H1 (cell line): ENCODE data around the gene TDP2. TPM values are rescaled to one million over a fixed set of nuclear protein-coding genes. Genes with fewer than 3 reads are reported as not detected.

ENCODE experiments used
- CTCF ChIA-PET: fragments of 300-600 bp; sonication (Branson Sonifier 250); formaldehyde crosslinking; loops from one replicate; lab custom pipeline; 2021; ENCODE audit not compliant: partially characterized antibody; lab: Charles Lee
- POLR2A ChIA-PET: fragments of 300-600 bp; sonication (Branson Sonifier 250); formaldehyde crosslinking; loops from one replicate; lab custom pipeline; 2021; ENCODE audit warnings: inconsistent platforms; ENCODE audit not compliant: partially characterized antibody; lab: Charles Lee
- DNase-seq, 2 experiments: peaks; one replicate each; pipeline versions ENCODE4 v3.0.0 to v3.0.0-alpha.2; 2010 to 2022; ENCODE audit warnings: low spot score in 2 of 2, low read depth in 1 of 2, mixed read lengths in 1 of 2
- FAIRE-seq: peaks from 2 replicates; lab custom pipeline; 2011; peaks lifted over from hg19 to GRCh38; lab: Jason Lieb, UNC
- H2AFZ ChIP-seq: 2 replicates; pipeline ENCODE4 v1.8.1; 2012; ENCODE audit warnings: low read length, inconsistent platforms
- H2AK5ac ChIP-seq: 2 replicates; pipeline ENCODE4 v1.6.1; 2013; ENCODE audit warnings: low read depth, low read length
- H2BK120ac ChIP-seq: replicated peaks from 2 replicates; pipeline ENCODE3; 2013; ENCODE audit warnings: low read depth, low read length, inconsistent platforms
- H2BK12ac ChIP-seq: 2 replicates; pipeline ENCODE4 v1.6.1; 2013; ENCODE audit warnings: low read depth, low read length
- H2BK15ac ChIP-seq: 2 replicates; pipeline ENCODE4 v1.6.1; 2013; ENCODE audit warnings: low read length
- H2BK20ac ChIP-seq: 2 replicates; pipeline ENCODE4 v1.6.1; 2013; ENCODE audit warnings: low read length
- H2BK5ac ChIP-seq: 2 replicates; pipeline ENCODE4 v1.6.1; 2013; ENCODE audit warnings: low read depth, low read length
- H3K14ac ChIP-seq: 2 replicates; pipeline ENCODE4 v1.6.1; 2013; ENCODE audit warnings: inconsistent platforms; ENCODE audit not compliant: insufficient read length
- H3K18ac ChIP-seq: 2 replicates; pipeline ENCODE4 v1.6.1; 2013; ENCODE audit warnings: low read length; ENCODE audit errors: extremely low read depth
- H3K23ac ChIP-seq: 2 replicates; pipeline ENCODE4 v1.6.1; 2013; ENCODE audit warnings: inconsistent platforms; ENCODE audit not compliant: insufficient read length
- H3K23me2 ChIP-seq: 2 replicates; pipeline ENCODE4 v1.6.1; 2013; ENCODE audit warnings: low read depth, low read length
- H3K27ac ChIP-seq: 2 replicates; pipeline ENCODE4 v1.6.1; 2011; ENCODE audit warnings: low read depth, low read length, inconsistent platforms
- H3K27me3 ChIP-seq, 4 experiments: replicated peaks in 1 of 4; 1 replicate in 1 of 4; 2 replicates in 3 of 4; pipeline versions ENCODE4 v1.6.1 to v1.8.1; 2011 to 2013; ENCODE audit warnings: low read length in 3 of 4, mild to moderate bottlenecking in 3 of 4, inconsistent platforms in 2 of 4, mixed read lengths in 2 of 4, moderate library complexity in 1 of 4; ENCODE audit not compliant: control insufficient read depth in 3 of 4, insufficient read depth in 3 of 4; ENCODE audit errors: extremely low read depth in 1 of 4
- H3K36me3 ChIP-seq, 4 experiments: 2 replicates each; pipeline versions ENCODE4 v1.6.1 to v1.8.1; 2011 to 2013; ENCODE audit warnings: mild to moderate bottlenecking in 4 of 4, low read length in 3 of 4, moderate library complexity in 2 of 4, control low read depth in 1 of 4, inconsistent platforms in 1 of 4; ENCODE audit not compliant: insufficient read depth in 4 of 4, control insufficient read depth in 2 of 4
- H3K4ac ChIP-seq: replicated peaks from 2 replicates; pipeline ENCODE3; 2013; ENCODE audit warnings: low read length, low read depth, mixed read lengths, inconsistent platforms; ENCODE audit not compliant: insufficient read length
- H3K4me1 ChIP-seq, 4 experiments: replicated peaks in 1 of 4; 1 replicate in 1 of 4; 2 replicates in 3 of 4; pipeline versions ENCODE4 v1.6.1 to v1.8.1; 2011 to 2013; ENCODE audit warnings: low read length in 3 of 4, inconsistent platforms in 2 of 4, mixed read lengths in 1 of 4; ENCODE audit not compliant: insufficient read depth in 4 of 4, control insufficient read depth in 3 of 4
- H3K4me2 ChIP-seq, 2 experiments: 2 replicates each; pipeline versions ENCODE4 v1.6.1 to v1.8.1; 2011 to 2013; ENCODE audit warnings: low read depth in 2 of 2, low read length in 2 of 2, control low read depth in 1 of 2, inconsistent platforms in 1 of 2, mild to moderate bottlenecking in 1 of 2; ENCODE audit not compliant: insufficient read depth in 1 of 2
- H3K4me3 ChIP-seq, 4 experiments: fragments of 200-600, 300-600 bp in 1 of 4; sonication (generic), shearing (Covaris generic), sonication (Bioruptor Twin) in 1 of 4; 2 replicates each; pipeline versions ENCODE4 v1.5.1 to v1.8.1; 2011 to 2016; ENCODE audit warnings: low read length in 4 of 4, low read depth in 3 of 4, control low read depth in 2 of 4, inconsistent platforms in 2 of 4, mild to moderate bottlenecking in 2 of 4, mixed read lengths in 1 of 4, moderate library complexity in 1 of 4; ENCODE audit not compliant: insufficient read depth in 2 of 4; ENCODE audit errors: extremely low read depth in 1 of 4
- H3K56ac ChIP-seq: replicated peaks from 2 replicates; pipeline ENCODE3; 2013; ENCODE audit warnings: low read depth, mild to moderate bottlenecking, mixed read lengths, low read length, inconsistent platforms; ENCODE audit not compliant: insufficient read length
- H3K79me1 ChIP-seq: 2 replicates; pipeline ENCODE4 v1.6.1; 2013; ENCODE audit warnings: low read depth, low read length, control low read depth
- H3K79me2 ChIP-seq, 2 experiments: 2 replicates each; pipeline versions ENCODE4 v1.6.1 to v1.8.1; 2012 to 2013; ENCODE audit warnings: low read length in 2 of 2, mild to moderate bottlenecking in 2 of 2, inconsistent platforms in 1 of 2; ENCODE audit not compliant: insufficient read depth in 2 of 2, control insufficient read depth in 1 of 2
- H3K9ac ChIP-seq, 4 experiments: replicated peaks in 1 of 4; 1 replicate in 1 of 4; 2 replicates in 3 of 4; pipeline versions ENCODE4 v1.6.1 to v1.8.1; 2011 to 2013; ENCODE audit warnings: low read depth in 3 of 4, low read length in 3 of 4, control low read depth in 2 of 4, mild to moderate bottlenecking in 2 of 4, moderate library complexity in 2 of 4, inconsistent platforms in 1 of 4; ENCODE audit errors: extremely low read depth in 1 of 4
- H3K9me3 ChIP-seq, 2 experiments: 2 replicates each; pipeline versions ENCODE4 v1.6.1 to v1.8.1; 2012 to 2013; ENCODE audit warnings: mild to moderate bottlenecking in 2 of 2, moderate library complexity in 2 of 2, control low read depth in 1 of 2, inconsistent platforms in 1 of 2, low read depth in 1 of 2, low read length in 1 of 2, mixed read lengths in 1 of 2; ENCODE audit not compliant: insufficient read depth in 2 of 2
- H4K20me1 ChIP-seq, 2 experiments: replicated peaks in 1 of 2; 2 replicates each; pipeline versions ENCODE3 to v1.8.1; 2011 to 2013; ENCODE audit warnings: inconsistent platforms in 2 of 2, low read length in 2 of 2, mild to moderate bottlenecking in 1 of 2; ENCODE audit not compliant: insufficient read depth in 2 of 2, control insufficient read depth in 1 of 2
- H4K5ac ChIP-seq: 2 replicates; pipeline ENCODE4 v1.6.1; 2013; ENCODE audit warnings: low read length, low read depth, mixed read lengths, inconsistent platforms; ENCODE audit not compliant: insufficient read length
- H4K8ac ChIP-seq: 2 replicates; pipeline ENCODE4 v1.8.0; 2013; ENCODE audit warnings: mild to moderate bottlenecking, moderate library complexity, low read length, inconsistent platforms; ENCODE audit not compliant: insufficient read depth; ENCODE audit errors: extremely low read depth
- H4K91ac ChIP-seq: replicated peaks from 2 replicates; pipeline ENCODE3; 2013; ENCODE audit warnings: low read length, mixed read lengths, inconsistent platforms; ENCODE audit not compliant: insufficient read length
- GABPA ChIP-seq: IDR thresholded peaks from 2 replicates; pipeline ENCODE4 v1.6.1; 2011; ENCODE audit warnings: mild to moderate bottlenecking, low read length, moderate library complexity, borderline replicate concordance; ENCODE audit not compliant: insufficient read depth
- GTF2F1 ChIP-seq: IDR thresholded peaks from 2 replicates; pipeline ENCODE4 v1.6.1; 2012; ENCODE audit warnings: low read depth, low read length, improper control_type of control experiment, borderline replicate concordance
- HDAC2 ChIP-seq, 2 experiments: fragments of 300-600 bp in 1 of 2; sonication (generic) in 1 of 2; IDR thresholded peaks; 2 replicates each; pipeline ENCODE4 v1.6.1; 2011 to 2012; ENCODE audit warnings: low read depth in 2 of 2, low read length in 2 of 2, mild to moderate bottlenecking in 2 of 2, moderate library complexity in 2 of 2, borderline replicate concordance in 1 of 2, inconsistent platforms in 1 of 2
- JUND ChIP-seq: IDR thresholded peaks from 2 replicates; pipeline ENCODE4 v1.6.1; 2011; ENCODE audit warnings: mild to moderate bottlenecking, improper control_type of control experiment, low read length
- KDM4A ChIP-seq: IDR thresholded peaks from one replicate; pipeline ENCODE4 v1.7.1; 2012; ENCODE audit warnings: low read depth, mild to moderate bottlenecking, moderate library complexity, low read length, inconsistent platforms; ENCODE audit not compliant: severe bottlenecking
- NRF1 ChIP-seq: IDR thresholded peaks from 2 replicates; pipeline ENCODE4 v1.6.1; 2011; ENCODE audit warnings: mild to moderate bottlenecking, low read depth, low read length, improper control_type of control experiment
- POLR2A ChIP-seq, 2 experiments: IDR thresholded peaks; 1 replicate in 1 of 2; 2 replicates in 1 of 2; pipeline ENCODE4 v1.6.1; 2011; ENCODE audit warnings: low read depth in 2 of 2, low read length in 2 of 2, mild to moderate bottlenecking in 2 of 2; ENCODE audit errors: control extremely low read depth in 1 of 2
- POU5F1 ChIP-seq: IDR thresholded peaks from 2 replicates; pipeline ENCODE4 v1.6.1; 2011; ENCODE audit warnings: low read depth, mild to moderate bottlenecking, low read length, moderate library complexity
- RXRA ChIP-seq: IDR thresholded peaks from 2 replicates; pipeline ENCODE4 v1.6.1; 2011; ENCODE audit warnings: low read depth, mild to moderate bottlenecking, low read length, moderate library complexity; ENCODE audit not compliant: insufficient read depth
- SP1 ChIP-seq: IDR thresholded peaks from 2 replicates; pipeline ENCODE4 v1.6.1; 2011; ENCODE audit warnings: low read depth, low read length
- YY1 ChIP-seq: IDR thresholded peaks from 2 replicates; pipeline ENCODE4 v1.6.1; 2011; ENCODE audit warnings: low read depth, mild to moderate bottlenecking, low read length
- WGBS, 2 experiments: shearing (Covaris generic) in 1 of 2; methylation state at CpG; one replicate each; pipeline versions ENCODE4 v1.1.6 to v1.1.7; 2013 to 2015; ENCODE audit warnings: low lambda C conversion rate in 2 of 2, mixed read lengths in 2 of 2, inconsistent platforms in 1 of 2, low coverage in 1 of 2, missing lambda C conversion rate in 1 of 2; ENCODE audit not compliant: insufficient replicate concordance in 2 of 2, insufficient coverage in 1 of 2, insufficient read length in 1 of 2; ENCODE audit errors: extremely low coverage in 1 of 2, missing lambda C conversion rate in 1 of 2; 5-methylcytosine and 5-hydroxymethylcytosine counted together
- polyA plus RNA-seq, 7 experiments: library from polyadenylated mRNA; depleted of rRNA in 3 of 7; stranded (reverse) in 5 of 7; unstranded in 2 of 7; fragments of >200 nt in 5 of 7; fragments of 200-250 nt in 2 of 7; gene quantifications; 1 replicate in 5 of 7; 2 replicates in 1 of 7; 4 replicates in 1 of 7; pipeline versions ENCODE4 v1.2.1 to v1.2.3, GENCODE V29; 2011 to 2013; ENCODE audit warnings: missing spikeins in 2 of 7, mixed read lengths in 2 of 7
- total RNA-seq: library from RNA; stranded (reverse); fragmentation: NEBNext Ultra II Directional; extraction: Animal tissue kit (Norgen Biotek cat#: 25700); gene quantifications from 2 replicates; pipeline ENCODE4 v1.2.1, GENCODE V29; 2021

Gene TDP2
- total and polyA plus RNA-seq, 2 of the 8 experiments (the other 6 are each of a cell fraction or from before 2014, with no cell fraction given), result 18.8 to 51.6 TPM

DNA sequence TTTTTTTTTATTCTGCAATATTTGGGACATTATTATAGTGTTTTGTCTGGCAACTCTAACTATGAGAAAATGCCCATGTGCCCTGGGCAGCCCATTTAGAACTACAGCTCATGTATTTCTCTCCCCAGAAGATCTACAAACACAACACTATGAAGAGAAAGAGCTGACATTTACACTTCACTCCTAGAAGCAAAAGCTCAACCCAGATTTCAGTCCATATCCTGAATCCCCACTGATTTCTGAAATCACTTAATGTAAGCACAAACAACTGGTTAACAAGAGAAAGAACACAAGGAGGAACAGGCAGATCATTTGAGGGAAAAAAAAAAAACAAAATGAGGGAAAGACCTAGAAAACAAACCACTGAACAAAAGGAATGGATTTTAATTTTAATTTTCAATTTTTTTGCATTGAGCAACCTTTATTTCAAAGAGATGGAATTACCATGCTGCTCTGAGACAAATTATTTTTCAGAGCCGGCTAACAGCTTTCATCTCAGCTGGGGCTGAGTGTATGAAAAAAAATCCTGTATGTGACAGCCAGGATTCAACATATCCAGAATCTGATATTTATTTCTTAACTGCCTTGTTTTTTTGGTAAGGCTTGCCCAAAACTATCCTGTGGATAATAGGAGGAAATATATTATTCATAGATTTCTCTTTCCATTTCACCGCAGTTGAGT is 53.2 kb downstream of the TDP2 start:
- TF ChIP-seq YY1 (no peak), POU5F1 (no peak), JUND (no peak), NRF1 (no peak), GTF2F1 (no peak), GABPA (no peak), KDM4A (no peak), RXRA (no peak), POLR2A (IDR thresholded peaks at IDR 0.05; ENCODE audit: control extremely low read depth in 1 of 2, low read depth in 2 of 2, low read length in 2 of 2) (no peak), SP1 (no peak), HDAC2 (IDR thresholded peaks at IDR 0.05; ENCODE audit: borderline replicate concordance in 1 of 2, low read depth in 2 of 2, low read length in 2 of 2) (no peak)
- no peak overlapping the region for H3K4me2 ChIP-seq
- ChIA-PET POLR2A (interaction anchor here (0.7 to 1.0 kb wide), 3 partner anchors 9 to 33 kb away, joined by 3 read pairs; partner anchors contain the start of gene KIAA0319), CTCF (interaction anchor here (0.9 to 3.6 kb wide), 4 partner anchors 12 to 76 kb away, joined by 3 to 15 read pairs (median 6); no protein-coding TSS in a partner anchor)
- no peak overlapping the region for H3K9ac ChIP-seq
- 86% methylated on average over 2 of the region's 2 CpGs; no CpG with 5 or more reads in 1 of the 2 experiments for WGBS, 2 experiments
- H2AFZ ChIP-seq, result no peak overlapping the region
- H3K27ac ChIP-seq, result no peak overlapping the region
- H3K23me2 ChIP-seq, result no peaks in the 10 kb centered on the region
- FAIRE-seq, result no peak
- no peak overlapping the region for H2BK20ac ChIP-seq
- H3K9me3 ChIP-seq, result no peaks in the 10 kb centered on the region
- no peak overlapping the region for H4K8ac ChIP-seq
- H3K18ac ChIP-seq, result no peak overlapping the region
- H3K79me1 ChIP-seq, result no peaks in the 10 kb centered on the region
- H2BK12ac ChIP-seq, result no peak overlapping the region
- no peak overlapping the region for H2BK15ac ChIP-seq
- no peak overlapping the region for H4K91ac ChIP-seq
- H4K5ac ChIP-seq, result no peak overlapping the region
- DNase-seq, result no peak
- no peak overlapping the region for H3K4ac ChIP-seq
- no peak overlapping the region for H3K23ac ChIP-seq
- H3K36me3 ChIP-seq, result no peaks in the 10 kb centered on the region
- H3K27me3 ChIP-seq, result no peaks in the 10 kb centered on the region
- no peak overlapping the region for H2BK120ac ChIP-seq
- H3K79me2 ChIP-seq, result no peaks in the 10 kb centered on the region
- H2BK5ac ChIP-seq, result no peak overlapping the region
- no peak overlapping the region for H2AK5ac ChIP-seq
- peaks cover 0 to 2% (median 0%) of the 10 kb centered on the region in 4 experiments; a peak in 2 of 7 replicates for H3K4me1 ChIP-seq
- H3K4me3 ChIP-seq, result no peak overlapping the region
- H3K14ac ChIP-seq, result no peak overlapping the region
- H4K20me1 ChIP-seq, result no peaks in the 10 kb centered on the region
- H3K56ac ChIP-seq, result no peak overlapping the region
